GM21528 (cell line): ENCODE data around the gene NCCRP1.
"Not testable (repeated sequence)": the region's sequence is repeated elsewhere in the genome, so short reads cannot be mapped to it uniquely, and the experiment has no call there.

Experiments
- ATAC-seq: cut with Tn5 transposase; IDR thresholded peaks from one replicate; pipeline ENCODE4 v1.9.1; 2021; ENCODE audit warnings: mild to moderate bottlenecking, moderate library complexity; ENCODE audit not compliant: unreplicated experiment, low FRiP score

NCCRP1 gene

DNA sequence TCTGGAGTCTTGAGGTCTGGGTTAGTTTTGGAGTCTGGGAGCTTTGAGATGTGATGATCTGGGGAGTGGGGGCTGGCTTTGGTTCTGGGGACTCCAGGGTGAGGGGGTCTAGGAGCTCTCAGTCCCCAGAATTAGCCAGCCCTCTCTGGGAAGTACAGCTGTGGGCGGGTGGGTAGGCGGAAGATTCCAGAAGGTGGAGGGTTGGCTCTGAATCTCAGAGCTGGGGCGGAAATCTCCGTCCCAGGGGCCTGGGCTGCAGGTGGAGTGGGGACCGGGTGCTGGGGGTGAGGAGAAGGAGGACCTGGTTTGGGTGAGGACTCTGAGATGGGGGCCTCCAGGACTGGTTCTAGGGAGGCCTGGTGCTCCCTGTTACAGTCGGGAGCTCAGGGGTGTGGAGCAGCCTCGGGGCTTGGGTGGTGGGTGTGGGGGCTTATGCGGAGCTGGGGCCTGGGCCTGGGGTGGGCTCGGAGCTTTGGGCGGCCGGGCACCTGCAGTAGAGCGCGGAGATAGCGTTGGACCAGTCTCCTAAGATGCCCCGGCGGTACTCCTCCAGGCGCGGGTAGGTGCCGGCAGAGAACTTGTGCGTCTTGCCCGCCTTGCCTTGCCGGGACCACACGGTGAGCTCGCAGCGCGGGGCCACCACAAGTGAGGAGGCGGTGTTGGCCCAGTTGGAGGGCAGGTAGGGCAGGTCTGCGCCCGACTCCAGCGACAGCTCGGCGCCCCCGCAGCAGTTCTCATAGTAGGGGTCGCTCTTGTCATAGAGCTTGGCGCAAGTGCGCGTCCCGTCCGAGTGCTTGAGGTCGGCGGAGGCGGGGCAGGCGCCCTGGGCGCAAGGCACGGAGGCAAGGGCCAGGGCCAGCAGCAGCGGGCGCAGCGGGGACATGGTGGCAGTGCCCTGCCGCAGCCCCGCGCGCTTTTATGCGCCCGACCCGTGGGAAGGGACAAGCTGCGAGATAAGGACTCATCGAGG lies 6.9 kb downstream of the NCCRP1 start, which contains the start of gene SYCN:
Gene SYCN (minus strand): TSS at position 892 of the 970 bp plus-strand sequence. CDS start 9 bp downstream, at position 883.
- ATAC-seq, result no peak

DNA sequence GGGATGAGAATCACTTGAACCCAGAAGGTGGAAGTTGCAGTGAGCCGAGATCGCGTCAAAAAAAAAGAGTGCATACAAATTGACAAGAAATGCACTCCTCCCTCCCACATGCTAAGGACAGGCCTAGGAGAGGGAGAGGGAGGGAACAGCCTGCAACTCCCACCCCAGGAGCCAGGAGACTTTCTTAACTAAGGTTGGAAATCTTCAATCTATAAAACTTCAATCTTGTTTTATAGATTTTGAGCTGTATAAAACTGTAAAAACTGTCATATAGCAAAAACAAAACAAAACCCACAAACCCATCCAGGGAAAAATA lies 8.6 kb downstream of the NCCRP1 start:
- no peak for ATAC-seq

DNA sequence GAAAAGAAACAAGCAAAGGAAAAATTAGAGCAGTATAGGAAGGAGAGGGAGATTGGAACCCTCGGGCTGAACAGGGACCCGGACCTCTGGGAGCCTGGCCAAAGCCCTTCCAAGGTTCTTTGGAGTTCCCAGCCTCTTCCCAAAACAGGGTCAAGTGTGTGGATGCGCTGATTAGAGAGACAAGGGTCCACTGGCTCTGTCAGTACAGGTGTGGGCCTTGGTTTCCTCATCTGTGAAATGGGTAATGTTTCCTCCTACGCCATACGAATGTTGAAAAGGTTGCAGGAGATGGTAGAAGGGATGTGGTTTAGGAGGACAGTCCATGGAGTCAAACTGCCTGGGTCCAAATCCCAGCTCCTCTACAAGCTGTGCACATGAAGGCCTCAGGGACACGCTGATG lies 9.4 kb downstream of the NCCRP1 start:
- ATAC-seq, result no peak

- no peak for ATAC-seq
Observed at GRCh38 chr19:39207293-39207836, 10.6 kb downstream of the NCCRP1 start.

- ATAC-seq, result no peak
Observed at GRCh38 chr19:39208175-39208795, 11.5 kb downstream of the NCCRP1 start.

DNA sequence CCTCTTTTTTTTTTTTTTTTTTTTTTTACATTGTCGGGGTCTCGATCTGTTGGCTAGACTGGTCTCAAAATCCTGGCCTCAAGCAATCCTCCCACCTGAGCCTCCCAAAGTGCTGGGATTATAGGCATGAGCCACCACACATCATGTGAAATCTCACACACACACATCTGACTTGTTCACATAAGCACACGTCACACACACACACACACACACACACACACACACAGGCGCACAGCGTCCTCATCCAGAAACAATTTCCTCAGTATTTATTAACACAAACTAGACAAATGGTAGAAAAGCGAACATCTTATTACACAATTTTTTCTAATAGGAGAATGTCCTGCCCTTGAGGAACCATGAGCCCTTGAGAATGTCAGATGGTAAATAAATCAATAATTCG lies 12.4 kb downstream of the NCCRP1 start:
- no peak for ATAC-seq

DNA sequence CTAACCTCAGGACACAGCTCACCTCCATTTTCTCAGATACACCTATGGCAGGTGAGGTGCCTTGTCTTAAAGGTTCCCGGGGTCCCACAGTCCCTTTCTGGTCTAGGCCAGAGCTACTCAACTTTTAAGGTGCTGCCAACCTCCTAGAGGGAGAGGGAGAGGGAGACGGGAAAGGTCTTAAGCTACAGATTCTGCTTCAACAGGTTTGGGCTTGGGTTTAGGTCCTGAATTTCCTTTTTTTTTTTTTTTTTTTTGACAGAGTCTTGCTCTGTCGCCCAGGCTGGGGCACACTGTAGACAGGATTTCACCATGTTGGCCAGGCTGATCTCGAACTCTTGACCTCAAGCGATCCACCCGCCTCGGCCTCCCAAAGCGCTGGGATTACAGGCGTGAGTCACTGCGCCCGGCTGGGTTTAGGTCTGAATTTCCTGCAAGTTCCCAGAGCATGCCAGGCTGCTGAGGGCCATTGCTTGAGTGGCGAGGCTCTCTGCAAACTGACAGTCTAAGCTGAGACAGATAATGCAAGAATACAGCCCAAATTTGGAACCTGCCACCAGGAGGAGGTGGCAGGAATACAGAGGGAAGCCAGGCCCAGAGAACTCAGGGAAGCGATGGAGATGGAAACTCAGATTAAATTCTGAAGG lies 15.1 kb downstream of the NCCRP1 start:
- ATAC-seq, result no peak

- ATAC-seq, result no peak
Observed at GRCh38 chr19:39212375-39212742, 15.6 kb downstream of the NCCRP1 start.

DNA sequence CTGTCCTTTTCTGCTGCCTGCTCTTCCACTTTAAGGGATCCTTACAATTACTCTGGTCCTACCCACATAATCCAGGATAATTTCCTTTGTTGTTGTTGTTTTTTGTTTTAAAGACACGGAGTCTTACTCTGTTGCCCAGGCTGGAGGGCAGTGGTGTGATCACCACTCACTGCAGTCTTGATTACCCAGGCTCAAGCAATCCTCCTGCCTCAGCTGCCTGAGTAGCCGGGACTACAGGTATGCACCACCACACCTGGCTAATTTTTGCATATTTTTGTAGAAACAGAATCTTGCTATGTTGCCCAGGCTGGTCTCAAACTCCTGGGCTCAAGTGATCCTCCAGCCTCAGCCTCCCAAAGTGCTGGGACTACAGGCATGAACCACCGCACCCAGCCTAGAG lies 18.6 kb downstream of the NCCRP1 start:
- not testable (repeated sequence) for ATAC-seq

GRCh38 chr19:39217094-39217493 lies 20.3 kb downstream of the NCCRP1 start:
- no peak for ATAC-seq

DNA sequence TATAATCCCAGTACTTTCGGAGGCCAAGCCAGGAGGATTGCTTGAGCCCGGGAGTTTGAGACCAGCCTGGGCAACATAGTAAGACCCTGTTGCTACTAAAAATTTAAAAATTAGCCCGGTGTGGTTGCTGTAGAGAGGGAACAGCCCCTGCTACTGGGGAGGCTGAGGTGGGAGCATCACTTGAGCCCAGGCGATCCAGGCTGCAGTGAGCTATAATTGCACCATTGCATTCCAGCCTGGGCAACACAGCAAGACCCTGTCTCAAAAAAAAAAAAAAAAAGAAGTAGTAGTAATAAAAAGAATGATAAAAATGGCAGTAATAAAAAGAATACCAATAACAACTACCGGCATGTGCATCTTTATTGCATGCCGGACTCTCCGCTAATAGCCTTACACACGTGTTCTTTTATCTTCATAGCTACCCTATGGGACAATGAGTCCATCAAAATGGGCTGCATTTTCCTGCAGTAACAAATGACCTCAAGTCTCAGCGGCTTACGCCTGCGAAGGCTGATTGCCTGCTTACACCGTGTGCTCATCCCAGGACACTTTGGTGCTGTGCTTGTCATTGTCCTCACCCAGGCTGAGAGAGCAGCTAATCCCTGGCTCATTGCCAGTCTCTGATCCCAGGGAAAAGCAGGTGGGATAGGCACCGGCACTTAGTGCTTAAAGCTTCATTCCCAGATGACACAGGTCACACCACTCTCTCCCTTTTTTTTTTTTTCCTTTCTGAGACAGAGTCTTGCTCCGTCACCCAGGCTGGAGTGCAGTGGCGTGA lies 21.7 kb downstream of the NCCRP1 start:
- ATAC-seq, result no peak

GRCh38 chr19:39219108-39219507 lies 22.3 kb downstream of the NCCRP1 start:
- not testable (repeated sequence) for ATAC-seq

DNA sequence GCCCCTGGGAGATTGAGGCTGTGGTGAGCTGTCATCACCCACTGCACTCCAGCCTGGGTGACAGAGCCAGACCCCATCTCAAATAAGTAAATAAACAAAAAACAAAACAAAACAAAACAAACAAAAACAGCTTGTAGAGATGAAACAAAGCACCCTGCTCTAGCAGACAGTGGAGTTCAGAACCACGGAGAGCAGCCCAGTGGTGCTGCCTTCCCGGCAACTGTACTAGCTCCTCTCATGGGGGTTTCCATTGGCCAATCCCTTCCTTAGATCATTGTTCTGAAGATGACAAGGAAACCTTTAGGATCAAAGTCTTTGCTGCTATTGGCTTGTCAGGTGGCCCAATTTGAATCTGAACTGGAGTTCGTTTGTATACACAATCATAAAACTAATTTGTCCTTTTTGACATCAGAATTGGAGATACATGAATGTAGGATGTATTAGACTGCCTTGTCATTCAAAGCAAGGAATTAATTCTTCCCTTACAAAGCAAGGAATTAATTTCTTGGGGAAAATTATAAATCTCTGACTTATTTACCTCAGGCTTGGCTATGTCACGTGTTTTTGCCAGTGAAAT lies 27.0 kb downstream of the NCCRP1 start:
- ATAC-seq, result no peak

- no peak for ATAC-seq
Observed at GRCh38 chr19:39224910-39225309, 28.1 kb downstream of the NCCRP1 start.

DNA sequence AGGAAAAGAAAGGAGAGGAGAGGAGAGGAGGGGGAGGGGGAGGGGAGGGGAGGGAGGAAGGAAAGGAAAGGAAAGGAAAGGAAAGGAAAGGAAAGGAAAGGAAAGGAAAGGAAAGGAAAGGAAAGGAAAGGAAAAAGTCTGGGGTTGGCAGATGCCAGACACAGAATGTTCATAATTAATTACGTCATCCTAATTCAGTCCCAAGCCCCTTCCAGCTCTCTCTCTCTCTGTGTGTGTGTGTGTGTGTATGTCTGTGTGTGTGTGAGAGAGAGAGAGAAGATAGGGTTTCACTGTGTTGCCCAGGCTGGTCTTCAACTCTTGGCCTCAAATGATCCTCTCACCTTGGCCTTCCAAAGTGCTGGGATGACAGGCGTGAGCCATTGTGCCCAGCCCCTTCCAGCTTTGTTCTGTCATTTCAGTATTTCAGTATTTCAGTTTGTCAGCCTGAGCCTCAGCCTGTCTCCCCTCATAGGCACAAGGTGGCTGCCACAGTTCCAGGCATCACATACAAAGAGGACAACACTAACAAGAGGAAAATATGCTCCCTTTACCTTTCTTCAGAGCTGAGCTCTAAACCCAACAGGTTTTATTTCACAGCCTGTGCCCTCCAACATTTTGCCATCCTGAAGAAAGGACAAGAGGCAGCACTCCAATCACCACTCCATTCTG lies 33.5 kb downstream of the NCCRP1 start:
- no peak for ATAC-seq

- ATAC-seq, result no peak
Observed at GRCh38 chr19:39232708-39233107, 35.9 kb downstream of the NCCRP1 start.

- no peak for ATAC-seq
Observed at GRCh38 chr19:39236527-39236926, 39.8 kb downstream of the NCCRP1 start.

DNA sequence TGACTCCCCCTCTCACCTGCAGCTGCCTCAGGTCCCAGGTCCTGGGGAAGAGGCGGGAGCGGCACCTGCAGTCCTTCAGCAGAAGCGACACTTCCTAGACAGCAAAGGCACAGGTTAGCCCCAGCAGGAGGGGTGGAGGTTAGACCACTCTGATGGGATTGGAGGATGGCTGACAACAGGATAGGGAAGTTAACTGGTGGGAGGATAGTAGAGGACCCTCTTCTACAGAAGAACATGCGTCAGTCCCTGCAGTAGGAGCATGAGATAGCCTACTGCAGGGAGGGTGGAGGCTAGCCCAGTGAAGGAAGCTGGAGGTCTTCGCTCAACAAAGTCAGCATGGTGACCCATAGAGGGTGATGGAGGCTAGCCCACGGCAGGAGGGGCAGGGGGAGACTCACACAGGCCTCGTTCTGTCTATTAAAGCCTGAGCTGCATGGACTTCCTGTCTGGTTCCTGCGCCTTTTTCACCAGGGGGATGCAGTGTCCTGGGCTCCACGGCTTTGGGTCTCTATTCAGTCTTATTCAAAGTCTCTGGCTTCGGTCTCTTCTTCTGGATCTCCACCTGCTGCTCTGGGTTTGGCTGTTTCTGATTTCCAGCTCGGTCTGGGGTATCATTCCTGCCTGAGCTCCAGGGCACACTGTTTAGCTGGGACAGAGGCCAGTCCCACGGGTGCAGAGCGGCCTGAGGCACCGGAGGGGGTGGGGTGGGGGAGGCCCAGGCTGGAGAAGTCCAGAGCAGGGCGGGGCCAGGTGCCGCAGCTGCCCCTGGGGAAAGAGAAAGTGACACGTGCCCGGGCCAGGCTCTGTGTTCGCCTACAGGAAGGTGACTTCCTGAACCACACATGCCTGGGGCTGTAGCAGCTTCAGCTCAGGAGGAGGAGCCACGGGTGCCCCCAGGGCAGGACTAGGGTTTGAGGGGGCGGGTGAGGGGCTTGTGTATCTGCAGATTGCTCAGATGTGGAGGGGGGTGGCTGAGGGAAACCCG lies 40.7 kb downstream of the NCCRP1 start:
- ATAC-seq, result no peak
